Measurements from ENCODE around the gene HOXA9. TPM values are rescaled to one million over a fixed set of nuclear protein-coding genes. Genes with fewer than 3 reads are reported as not detected.

The HOXA9 gene
- total RNA-seq, 2 donors from 2014 or later, result not detected

GRCh38 chr7:27188386-27189294 is 23.3 kb upstream of the HOXA9 start:
- ATAC-seq (ENCODE audit: insufficient number of reproducible peaks, low FRiP score, low read depth) (no peak), DNase-seq (ENCODE audit: low spot score) (no peak)
- Histone ChIP-seq H3K27ac (peak overlapping the region in 1 of 2 donors; percentile 5), H3K4me3 (peak overlapping the region; percentile 28), H3K4me1 (ENCODE audit: control insufficient read depth in 1 of 2, low read depth in 2 of 2) (peaks cover 40 to 57% of the 10 kb centered on the region in 2 donors), H3K36me3 (no peaks in the 10 kb centered on the region), H3K27me3 (replicated peaks; ENCODE audit: insufficient read depth) (peaks cover 51% of the 10 kb centered on the region), H3K9me3 (no peaks in the 10 kb centered on the region)
- no peak for TF ChIP-seq CTCF (IDR thresholded peaks at IDR 0.05)

GRCh38 chr7:27187475-27188385 is 22.4 kb upstream of the HOXA9 start:
- TF ChIP-seq CTCF (IDR thresholded peaks at IDR 0.05), result no peak
- DNase-seq (ENCODE audit: low spot score) (no peak), ATAC-seq (ENCODE audit: insufficient number of reproducible peaks, low FRiP score, low read depth) (no peak)
- no peaks in the 10 kb centered on the region for H3K9me3 ChIP-seq
- peaks cover 50% of the 10 kb centered on the region for H3K27me3 ChIP-seq (replicated peaks; ENCODE audit: insufficient read depth)
- H3K4me3 ChIP-seq, result peak overlapping the region; percentile 28
- peak overlapping the region in 1 of 2 donors; percentile 5 for H3K27ac ChIP-seq
- peaks cover 34 to 61% of the 10 kb centered on the region in 2 donors for H3K4me1 ChIP-seq (ENCODE audit: control insufficient read depth in 1 of 2, low read depth in 2 of 2)
- no peaks in the 10 kb centered on the region for H3K36me3 ChIP-seq

GRCh38 chr7:27186668-27187474 is 21.5 kb upstream of the HOXA9 start:
- no peak for TF ChIP-seq CTCF (IDR thresholded peaks at IDR 0.05)
- H3K9me3 ChIP-seq, result no peaks in the 10 kb centered on the region
- no peaks in the 10 kb centered on the region for H3K36me3 ChIP-seq
- DNase-seq (ENCODE audit: low spot score) (no peak), ATAC-seq (ENCODE audit: insufficient number of reproducible peaks, low FRiP score, low read depth) (no peak)
- H3K27ac ChIP-seq, result peak overlapping the region in 1 of 2 donors; percentile 5
- peaks cover 54% of the 10 kb centered on the region for H3K27me3 ChIP-seq (replicated peaks; ENCODE audit: insufficient read depth)
- peaks cover 29 to 53% of the 10 kb centered on the region in 2 donors for H3K4me1 ChIP-seq (ENCODE audit: control insufficient read depth in 1 of 2, low read depth in 2 of 2)
- H3K4me3 ChIP-seq, result no peak overlapping the region

GRCh38 chr7:27185854-27186667 is 20.7 kb upstream of the HOXA9 start:
- Histone ChIP-seq H3K36me3 (no peaks in the 10 kb centered on the region), H3K4me1 (ENCODE audit: control insufficient read depth in 1 of 2, low read depth in 2 of 2) (peaks cover 29 to 53% of the 10 kb centered on the region in 2 donors), H3K4me3 (peak overlapping the region; percentile 68), H3K27ac (no peak overlapping the region), H3K9me3 (no peaks in the 10 kb centered on the region), H3K27me3 (replicated peaks; ENCODE audit: insufficient read depth) (peaks cover 53% of the 10 kb centered on the region)
- no peak for DNase-seq (ENCODE audit: low spot score)
- no peak for ATAC-seq (ENCODE audit: insufficient number of reproducible peaks, low FRiP score, low read depth)
- TF ChIP-seq CTCF (IDR thresholded peaks at IDR 0.05), result no peak
